ENCODE data around the gene GBE1.

The GBE1 gene

GRCh38 chr3:81476692-81477091 is 284.8 kb downstream of the GBE1 start (continued):
- no peak for TF ChIP-seq ZSCAN4 (tag by site-specific recombination; IDR thresholded peaks at IDR 0.05)

DNA sequence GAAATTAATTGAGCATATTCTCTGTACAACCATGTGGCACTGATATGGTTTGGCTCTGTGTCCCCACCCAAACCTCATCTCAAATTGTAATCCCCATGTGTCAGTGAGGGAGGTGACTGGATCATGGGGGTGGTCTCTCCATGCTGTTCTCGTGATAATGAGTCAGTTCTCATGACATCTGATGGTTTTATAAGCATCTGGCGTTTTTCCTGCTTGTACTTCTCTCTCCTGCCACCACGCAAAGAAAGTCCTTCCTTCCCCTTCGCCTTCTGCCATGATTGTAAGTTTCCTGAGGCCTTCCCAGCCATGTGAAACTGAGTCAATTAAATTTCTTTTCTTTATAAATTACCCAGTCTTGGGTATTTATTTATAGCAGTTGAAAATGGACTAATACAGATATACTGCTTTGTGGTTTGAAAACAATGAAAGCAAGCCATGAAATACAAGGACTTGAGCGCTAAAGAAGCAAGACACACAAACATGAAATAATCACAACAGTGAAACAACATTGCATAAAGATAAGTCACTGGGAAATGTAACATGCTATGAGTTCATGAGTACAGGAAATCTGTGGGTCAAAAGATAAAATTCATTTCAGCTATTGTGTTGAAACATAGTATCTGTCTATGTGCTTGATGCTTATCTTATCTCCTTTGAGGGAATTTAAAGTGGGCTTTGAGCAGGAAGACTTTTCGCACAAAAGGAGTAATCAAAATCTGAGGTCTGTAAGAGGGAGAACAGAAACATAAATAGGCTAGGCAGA is 288.7 kb downstream of the GBE1 start:
- POLR2A ChIA-PET: no interaction called here
- no peak overlapping the region for H3K27ac ChIP-seq (ENCODE audit: extremely low read depth, low read depth, low read length)
- H3K4me1 ChIP-seq (ENCODE audit: control insufficient read depth, insufficient read depth, low read length): no peaks in the 10 kb centered on the region
- CTCF ChIA-PET: no interaction called here
- no peaks in the 10 kb centered on the region for H3K36me3 ChIP-seq (ENCODE audit: control insufficient read depth in 2 of 2, insufficient read depth in 1 of 2, low read length in 2 of 2)
- H3K4me3 ChIP-seq (ENCODE audit: low read depth, low read length): no peak overlapping the region
- no peaks in the 10 kb centered on the region for H3K9me3 ChIP-seq (ENCODE audit: control insufficient read depth, insufficient read depth, low read depth, low read length)
- TF ChIP-seq, protein P1, sequence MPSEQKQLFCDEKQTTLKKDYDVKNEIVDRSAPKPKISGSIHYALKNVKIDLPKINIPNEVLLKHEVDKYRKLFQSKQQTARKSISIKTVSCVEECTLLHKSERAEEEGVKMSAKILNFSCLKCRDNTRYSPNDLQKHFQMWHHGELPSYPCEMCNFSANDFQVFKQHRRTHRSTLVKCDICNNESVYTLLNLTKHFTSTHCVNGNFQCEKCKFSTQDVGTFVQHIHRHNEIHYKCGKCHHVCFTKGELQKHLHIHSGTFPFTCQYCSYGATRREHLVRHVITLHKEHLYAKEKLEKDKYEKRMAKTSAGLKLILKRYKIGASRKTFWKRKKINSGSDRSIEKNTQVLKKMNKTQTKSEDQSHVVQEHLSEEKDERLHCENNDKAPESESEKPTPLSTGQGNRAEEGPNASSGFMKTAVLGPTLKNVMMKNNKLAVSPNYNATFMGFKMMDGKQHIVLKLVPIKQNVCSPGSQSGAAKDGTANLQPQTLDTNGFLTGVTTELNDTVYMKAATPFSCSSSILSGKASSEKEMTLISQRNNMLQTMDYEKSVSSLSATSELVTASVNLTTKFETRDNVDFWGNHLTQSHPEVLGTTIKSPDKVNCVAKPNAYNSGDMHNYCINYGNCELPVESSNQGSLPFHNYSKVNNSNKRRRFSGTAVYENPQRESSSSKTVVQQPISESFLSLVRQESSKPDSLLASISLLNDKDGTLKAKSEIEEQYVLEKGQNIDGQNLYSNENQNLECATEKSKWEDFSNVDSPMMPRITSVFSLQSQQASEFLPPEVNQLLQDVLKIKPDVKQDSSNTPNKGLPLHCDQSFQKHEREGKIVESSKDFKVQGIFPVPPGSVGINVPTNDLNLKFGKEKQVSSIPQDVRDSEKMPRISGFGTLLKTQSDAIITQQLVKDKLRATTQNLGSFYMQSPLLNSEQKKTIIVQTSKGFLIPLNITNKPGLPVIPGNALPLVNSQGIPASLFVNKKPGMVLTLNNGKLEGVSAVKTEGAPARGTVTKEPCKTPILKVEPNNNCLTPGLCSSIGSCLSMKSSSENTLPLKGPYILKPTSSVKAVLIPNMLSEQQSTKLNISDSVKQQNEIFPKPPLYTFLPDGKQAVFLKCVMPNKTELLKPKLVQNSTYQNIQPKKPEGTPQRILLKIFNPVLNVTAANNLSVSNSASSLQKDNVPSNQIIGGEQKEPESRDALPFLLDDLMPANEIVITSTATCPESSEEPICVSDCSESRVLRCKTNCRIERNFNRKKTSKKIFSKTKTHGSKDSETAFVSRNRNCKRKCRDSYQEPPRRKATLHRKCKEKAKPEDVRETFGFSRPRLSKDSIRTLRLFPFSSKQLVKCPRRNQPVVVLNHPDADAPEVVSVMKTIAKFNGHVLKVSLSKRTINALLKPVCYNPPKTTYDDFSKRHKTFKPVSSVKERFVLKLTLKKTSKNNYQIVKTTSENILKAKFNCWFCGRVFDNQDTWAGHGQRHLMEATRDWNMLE (tag by site-specific recombination; conservative IDR thresholded peaks at IDR 0.05; ENCODE audit: low read depth): no peak
- TF ChIP-seq, protein P2, sequence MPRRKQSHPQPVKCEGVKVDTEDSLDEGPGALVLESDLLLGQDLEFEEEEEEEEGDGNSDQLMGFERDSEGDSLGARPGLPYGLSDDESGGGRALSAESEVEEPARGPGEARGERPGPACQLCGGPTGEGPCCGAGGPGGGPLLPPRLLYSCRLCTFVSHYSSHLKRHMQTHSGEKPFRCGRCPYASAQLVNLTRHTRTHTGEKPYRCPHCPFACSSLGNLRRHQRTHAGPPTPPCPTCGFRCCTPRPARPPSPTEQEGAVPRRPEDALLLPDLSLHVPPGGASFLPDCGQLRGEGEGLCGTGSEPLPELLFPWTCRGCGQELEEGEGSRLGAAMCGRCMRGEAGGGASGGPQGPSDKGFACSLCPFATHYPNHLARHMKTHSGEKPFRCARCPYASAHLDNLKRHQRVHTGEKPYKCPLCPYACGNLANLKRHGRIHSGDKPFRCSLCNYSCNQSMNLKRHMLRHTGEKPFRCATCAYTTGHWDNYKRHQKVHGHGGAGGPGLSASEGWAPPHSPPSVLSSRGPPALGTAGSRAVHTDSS (tag by site-specific recombination; IDR thresholded peaks at IDR 0.05): no peak
- TF ChIP-seq FEZF1 (tag by site-specific recombination; IDR thresholded peaks at IDR 0.05) (no peak), ZNF132 (tag by site-specific recombination; IDR thresholded peaks at IDR 0.05; ENCODE audit: borderline replicate concordance) (no peak), AEBP2 (tag by site-specific recombination; IDR thresholded peaks at IDR 0.05; ENCODE audit: borderline replicate concordance) (no peak), ZNF148 (tag by site-specific recombination; IDR thresholded peaks at IDR 0.05; ENCODE audit: borderline replicate concordance) (no peak), ZNF214 (tag by site-specific recombination; IDR thresholded peaks at IDR 0.05; ENCODE audit: borderline replicate concordance) (no peak), SP7 (tag by site-specific recombination; IDR thresholded peaks at IDR 0.05) (no peak), ZNF488 (tag by site-specific recombination; IDR thresholded peaks at IDR 0.05) (no peak), KLF10 (tag by site-specific recombination; IDR thresholded peaks at IDR 0.05) (no peak), HOXC10 (CRISPR knock-in tag; IDR thresholded peaks at IDR 0.05) (no peak), ZNF677 (tag by site-specific recombination; IDR thresholded peaks at IDR 0.05) (no peak), GLIS1 (tag by site-specific recombination; IDR thresholded peaks at IDR 0.05) (no peak)
- TF ChIP-seq, protein P3, sequence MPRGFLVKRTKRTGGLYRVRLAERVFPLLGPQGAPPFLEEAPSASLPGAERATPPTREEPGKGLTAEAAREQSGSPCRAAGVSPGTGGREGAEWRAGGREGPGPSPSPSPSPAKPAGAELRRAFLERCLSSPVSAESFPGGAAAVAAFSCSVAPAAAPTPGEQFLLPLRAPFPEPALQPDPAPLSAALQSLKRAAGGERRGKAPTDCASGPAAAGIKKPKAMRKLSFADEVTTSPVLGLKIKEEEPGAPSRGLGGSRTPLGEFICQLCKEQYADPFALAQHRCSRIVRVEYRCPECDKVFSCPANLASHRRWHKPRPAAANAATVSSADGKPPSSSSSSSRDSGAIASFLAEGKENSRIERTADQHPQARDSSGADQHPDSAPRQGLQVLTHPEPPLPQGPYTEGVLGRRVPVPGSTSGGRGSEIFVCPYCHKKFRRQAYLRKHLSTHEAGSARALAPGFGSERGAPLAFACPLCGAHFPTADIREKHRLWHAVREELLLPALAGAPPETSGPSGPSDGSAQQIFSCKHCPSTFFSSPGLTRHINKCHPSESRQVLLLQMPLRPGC (tag by site-specific recombination; IDR thresholded peaks at IDR 0.05): no peak
- TF ChIP-seq, protein P4, sequence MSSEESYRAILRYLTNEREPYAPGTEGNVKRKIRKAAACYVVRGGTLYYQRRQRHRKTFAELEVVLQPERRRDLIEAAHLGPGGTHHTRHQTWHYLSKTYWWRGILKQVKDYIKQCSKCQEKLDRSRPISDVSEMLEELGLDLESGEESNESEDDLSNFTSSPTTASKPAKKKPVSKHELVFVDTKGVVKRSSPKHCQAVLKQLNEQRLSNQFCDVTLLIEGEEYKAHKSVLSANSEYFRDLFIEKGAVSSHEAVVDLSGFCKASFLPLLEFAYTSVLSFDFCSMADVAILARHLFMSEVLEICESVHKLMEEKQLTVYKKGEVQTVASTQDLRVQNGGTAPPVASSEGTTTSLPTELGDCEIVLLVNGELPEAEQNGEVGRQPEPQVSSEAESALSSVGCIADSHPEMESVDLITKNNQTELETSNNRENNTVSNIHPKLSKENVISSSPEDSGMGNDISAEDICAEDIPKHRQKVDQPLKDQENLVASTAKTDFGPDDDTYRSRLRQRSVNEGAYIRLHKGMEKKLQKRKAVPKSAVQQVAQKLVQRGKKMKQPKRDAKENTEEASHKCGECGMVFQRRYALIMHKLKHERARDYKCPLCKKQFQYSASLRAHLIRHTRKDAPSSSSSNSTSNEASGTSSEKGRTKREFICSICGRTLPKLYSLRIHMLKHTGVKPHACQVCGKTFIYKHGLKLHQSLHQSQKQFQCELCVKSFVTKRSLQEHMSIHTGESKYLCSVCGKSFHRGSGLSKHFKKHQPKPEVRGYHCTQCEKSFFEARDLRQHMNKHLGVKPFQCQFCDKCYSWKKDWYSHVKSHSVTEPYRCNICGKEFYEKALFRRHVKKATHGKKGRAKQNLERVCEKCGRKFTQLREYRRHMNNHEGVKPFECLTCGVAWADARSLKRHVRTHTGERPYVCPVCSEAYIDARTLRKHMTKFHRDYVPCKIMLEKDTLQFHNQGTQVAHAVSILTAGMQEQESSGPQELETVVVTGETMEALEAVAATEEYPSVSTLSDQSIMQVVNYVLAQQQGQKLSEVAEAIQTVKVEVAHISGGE (tag by site-specific recombination; conservative IDR thresholded peaks at IDR 0.05; ENCODE audit: low read depth): no peak
